HG03108 (cell line): Measurements from ENCODE around the gene ABAT.

Experiments used
- ATAC-seq: cut with Tn5 transposase; IDR thresholded peaks from one replicate; pipeline ENCODE4 v1.9.1; 2021; ENCODE audit warnings: moderate library complexity; ENCODE audit not compliant: unreplicated experiment

Gene ABAT

DNA sequence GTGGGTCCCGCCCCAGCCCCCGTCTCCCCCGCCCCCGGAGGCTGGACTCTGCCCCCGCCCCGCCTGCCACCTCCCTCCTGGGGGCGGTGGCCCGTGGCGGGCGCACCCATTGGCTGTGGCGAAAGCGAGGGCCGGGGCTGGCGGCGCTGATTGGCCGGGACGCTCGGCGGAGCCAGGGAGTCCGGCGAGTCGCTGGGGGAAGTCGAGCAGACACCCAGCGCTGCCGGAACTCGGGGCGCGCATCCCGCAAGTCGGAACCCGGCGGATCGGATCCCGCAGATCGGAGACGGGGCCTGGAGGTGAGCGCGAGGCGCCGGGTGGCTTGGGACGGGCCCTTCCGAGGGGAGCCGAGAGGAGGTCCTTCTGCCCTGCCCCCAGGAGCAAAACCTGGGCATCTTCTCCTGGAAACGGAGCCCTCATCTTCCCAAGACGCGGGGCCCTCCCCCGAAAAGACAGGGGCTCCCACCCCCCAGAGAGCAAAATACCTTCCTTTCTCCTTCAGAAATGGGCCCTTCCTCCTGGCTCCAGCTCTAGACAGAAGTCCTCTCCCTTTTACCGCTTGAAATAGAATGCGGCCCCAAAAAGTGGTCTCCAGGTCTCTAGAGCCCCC is at the start of gene ABAT:
Gene ABAT, plus strand, starts transcription at position 205 of the 610 bp plus-strand sequence. CDS start 61,123 bp downstream, outside the sequence.
- ATAC-seq: peak; percentile 99

DNA sequence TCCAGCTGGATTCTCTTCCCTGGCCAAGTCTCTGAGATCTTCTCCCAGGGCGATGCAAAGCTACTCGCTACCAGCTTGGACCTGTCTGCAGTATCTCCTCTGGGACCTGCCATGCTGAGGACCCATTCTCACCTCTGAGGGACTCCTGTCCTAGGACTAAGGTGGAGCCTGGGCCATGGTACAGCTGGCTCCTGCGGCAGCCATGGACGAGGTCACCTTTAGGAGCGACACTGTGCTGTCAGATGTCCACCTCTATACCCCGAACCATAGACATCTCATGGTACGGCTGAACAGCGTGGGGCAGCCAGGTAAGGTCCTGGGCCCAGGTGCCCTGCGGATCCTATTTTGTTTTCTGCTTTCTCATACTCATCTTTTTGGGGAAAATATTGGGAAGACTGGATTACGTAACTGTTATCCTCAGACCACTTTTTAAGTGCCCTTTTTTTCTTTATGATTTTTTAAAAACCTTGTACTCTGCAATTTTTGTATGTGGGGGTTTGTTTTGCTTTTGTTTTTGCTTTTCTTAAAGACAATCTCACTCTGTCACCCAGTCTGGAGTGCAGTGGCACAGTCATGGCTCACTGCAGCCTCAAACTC is 48.8 kb upstream of the ABAT start:
- ATAC-seq: no peak

DNA sequence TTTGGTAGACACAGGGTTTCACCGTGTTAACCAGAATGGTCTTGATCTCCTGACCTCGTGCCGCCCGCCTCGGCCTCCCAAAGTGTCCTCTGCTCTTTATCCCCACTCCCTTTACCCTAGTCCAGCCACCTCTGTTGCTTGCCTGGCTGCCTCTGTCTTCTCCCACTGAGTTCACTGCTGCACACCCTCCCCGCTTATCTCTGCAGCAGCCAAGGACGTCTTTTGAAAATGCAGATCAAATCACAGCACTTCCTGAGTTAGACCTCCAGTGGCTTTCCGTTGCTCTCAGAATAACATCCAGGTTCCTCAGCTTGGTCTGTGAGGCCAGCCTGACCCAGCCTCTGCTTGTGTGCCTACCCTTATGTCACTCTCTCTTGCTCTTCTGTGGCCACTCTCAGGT is 47.5 kb upstream of the ABAT start:
- ATAC-seq: no peak

DNA sequence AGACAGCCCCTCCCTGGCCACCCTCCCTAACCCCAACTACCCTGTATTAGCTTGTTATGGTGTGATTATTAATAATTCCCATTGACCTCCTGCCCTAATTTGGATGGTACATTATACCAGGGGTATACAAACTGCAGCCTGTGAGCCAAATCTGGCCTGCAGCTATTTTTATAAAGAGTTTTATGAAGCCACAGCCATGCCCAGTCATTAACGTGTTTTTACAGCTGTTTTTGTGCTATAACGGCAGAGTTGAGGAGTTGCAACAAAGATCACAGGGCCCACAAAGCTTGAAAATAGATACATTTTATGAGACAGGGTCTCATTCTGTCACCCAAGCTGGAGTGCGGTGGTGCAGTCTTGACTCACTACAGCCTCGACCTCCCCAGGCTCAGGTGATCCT is 47.0 kb upstream of the ABAT start:
- no peak for ATAC-seq

DNA sequence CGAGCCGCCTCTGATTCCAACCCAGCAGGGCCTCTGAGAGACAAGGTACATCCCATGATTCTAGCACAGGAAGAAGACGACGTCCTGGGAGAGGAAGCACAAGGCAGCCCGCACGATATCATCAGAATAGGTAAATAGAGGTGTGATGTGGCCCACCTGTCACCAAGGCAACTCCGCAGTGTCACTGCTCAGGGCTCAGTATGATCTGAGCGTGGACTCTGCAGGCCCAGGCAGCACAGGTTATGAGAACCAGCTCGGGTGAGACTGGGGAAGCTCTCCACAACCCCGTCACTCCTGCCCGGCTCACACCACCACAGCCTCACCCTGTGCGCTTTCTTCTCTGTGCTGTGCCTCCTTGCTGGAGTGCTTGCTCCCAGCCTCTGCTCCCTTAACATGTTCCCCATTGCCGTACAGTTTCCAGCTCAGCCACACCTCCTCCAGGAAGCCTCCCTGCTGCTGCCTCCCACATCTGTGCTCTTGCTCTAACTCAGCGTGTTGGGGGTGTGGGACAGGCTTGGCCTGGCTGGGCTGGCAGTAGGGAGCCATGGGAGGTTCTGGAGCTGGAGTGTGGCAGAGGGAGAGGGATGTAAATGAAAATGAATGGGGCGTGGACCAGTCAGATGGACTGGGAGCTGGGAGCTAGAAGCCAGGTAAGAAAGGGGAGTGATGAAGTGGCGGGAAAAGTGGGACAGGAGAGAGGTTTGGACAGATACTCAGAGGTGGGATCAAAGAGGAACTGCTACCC is 45.3 kb upstream of the ABAT start:
- no peak for ATAC-seq

DNA sequence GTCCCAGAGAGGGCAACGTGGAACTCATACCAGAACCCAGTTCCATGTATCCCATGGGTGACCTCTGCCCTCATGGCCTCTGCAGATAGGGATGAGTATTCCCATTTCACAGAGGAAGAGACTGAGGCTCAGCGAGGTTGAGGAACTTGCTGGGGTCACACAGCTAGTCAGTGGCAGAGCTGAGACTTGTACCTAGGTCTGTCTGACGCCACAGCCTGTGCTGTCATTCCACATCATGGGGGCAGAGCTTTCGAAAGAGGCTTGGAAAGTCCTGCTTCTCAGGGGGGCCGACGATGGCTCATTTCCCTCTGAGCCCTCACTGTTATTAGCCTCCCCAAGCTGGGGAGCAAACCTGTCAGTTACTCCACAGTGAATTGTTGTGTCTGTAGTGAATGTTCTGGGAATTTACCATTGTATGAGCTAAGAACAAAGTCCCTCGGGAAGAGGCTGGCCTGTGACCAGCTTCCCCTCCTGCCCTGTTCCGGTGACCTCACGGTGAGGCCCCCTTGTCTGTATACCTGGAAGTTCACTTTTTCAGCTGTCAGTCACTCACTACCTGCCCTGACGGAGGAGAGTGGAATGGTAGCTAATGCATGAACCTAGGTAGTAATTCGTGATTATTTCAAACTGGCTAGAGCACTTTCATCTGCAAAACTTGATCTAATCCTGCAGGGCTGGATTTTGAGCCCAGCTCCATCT is 44.0 kb upstream of the ABAT start:
- no peak for ATAC-seq

DNA sequence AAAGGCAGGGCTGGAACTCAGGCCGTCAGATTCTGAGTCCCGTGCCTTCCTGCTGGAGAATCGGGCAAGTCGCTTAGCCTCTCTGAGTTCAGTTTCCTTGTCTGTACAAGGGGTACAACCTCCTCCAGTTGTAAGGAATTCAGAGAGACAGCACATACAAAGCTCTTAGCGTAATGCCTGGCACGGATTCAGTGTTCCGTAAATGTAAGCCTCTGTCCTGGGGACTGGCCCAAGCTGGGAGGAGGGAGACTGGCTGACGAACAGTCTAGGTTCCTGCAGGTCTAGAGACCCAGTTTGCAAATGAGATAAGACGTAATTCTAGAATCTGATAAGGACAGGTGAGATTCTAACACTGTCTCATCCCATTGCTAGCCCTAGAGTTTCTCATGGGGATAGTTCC is 43.0 kb upstream of the ABAT start:
- no peak for ATAC-seq

DNA sequence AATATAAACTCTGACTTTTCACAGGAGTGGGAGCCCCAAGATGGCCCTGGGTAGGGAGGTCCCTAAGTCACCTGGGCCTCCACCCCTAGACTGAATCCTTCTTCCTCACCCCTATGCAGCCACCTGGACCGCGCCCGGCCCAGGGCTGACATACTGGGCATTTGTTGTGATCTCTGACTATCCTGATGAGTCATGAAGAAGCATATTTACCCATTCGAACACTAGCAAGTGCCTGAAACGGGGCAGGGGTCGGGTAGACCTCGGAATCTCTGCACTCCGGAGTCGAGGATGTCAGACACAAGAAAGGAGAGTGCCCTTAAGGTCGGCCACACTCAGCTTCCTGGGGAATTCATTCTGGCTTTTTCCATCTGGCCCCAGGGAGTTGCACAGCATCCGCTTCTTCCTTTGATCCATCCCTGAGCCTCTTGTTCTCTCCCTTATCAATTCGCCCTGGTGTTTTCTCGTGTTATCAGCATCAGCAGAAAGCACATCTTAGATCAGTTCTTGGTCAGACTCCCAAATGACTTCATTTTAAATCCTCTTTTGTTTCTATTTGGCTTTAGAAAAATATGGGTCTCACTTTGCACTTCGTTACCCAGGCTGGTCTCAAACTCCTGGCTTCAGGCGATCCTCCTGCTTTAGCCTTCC is 42.5 kb upstream of the ABAT start:
- no peak for ATAC-seq

DNA sequence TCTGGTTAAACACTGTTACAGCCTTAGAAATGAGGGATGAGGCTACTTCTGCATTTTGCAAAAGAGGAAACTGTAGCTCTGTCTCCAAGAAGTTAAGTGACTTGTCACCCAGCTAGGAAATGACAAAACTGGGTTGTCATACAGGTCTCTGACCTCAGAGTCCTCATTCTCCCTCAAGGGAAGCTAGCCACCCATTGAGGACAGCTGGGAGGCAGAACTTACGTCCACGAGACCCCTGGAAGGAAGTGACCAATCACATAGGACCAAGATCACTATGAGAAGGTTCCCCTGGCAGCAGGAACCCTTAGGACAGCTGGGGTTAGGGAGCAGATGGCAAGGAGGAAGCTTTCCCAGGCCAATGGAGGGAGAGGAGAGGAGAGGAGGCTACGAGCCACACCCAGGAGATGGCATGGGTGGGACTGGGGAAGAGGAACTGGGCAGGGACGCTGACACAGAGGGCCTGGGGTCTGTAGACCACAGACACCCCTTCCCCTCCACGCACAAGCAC is 41.7 kb upstream of the ABAT start:
- ATAC-seq: no peak

DNA sequence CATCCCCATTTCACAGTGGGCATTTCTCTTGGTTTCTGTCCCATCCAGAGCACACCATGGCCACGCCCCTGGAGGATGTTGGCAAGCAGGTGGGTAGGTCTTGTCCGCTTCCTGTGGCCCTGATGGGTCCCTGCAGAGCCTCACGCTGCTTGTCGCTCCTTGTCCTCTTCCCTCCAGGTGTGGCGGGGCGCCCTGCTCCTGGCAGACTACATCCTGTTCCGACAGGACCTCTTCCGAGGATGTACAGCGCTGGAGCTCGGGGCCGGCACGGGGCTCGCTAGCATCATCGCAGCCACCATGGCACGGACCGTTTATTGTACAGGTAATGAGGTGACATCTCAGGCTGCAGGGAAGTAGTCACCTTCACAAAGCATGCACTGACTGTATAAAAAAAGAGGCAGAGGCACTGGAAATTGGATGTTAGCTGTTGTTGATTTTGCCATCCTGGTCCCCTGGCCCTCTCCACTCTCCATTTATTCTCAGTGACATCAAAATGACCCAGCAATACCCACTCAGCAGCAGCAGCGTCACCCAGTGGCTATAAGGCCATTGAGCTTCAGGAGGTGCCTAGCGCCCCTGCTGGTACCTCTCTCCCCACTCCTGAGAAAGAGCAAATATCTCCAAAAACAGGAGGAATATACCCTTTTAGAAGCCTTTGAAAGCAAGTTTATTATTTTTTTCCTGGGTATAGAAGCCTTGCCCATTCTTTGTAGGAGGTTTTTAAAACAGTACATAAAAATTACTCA is 39.3 kb upstream of the ABAT start:
- no peak for ATAC-seq

DNA sequence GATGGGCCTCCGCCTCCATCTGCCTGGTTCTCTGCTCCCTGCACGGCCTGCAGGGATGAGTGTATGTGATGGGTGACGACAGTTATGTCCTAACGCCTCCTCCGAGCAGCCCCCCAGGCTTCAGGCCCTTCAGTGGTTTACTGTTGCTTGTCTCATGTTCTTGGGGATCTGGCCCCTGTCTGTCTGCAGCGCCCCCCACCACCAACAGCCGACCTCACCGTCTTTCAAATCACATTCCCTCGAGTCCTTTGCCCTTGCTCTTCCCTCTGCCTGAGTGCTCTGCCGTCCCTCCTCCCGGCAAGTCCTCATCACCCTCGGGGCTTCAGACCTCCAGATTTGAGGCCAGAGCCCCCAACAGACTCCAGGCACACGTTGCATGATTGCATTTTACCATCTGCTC is 34.7 kb upstream of the ABAT start:
- no peak for ATAC-seq

DNA sequence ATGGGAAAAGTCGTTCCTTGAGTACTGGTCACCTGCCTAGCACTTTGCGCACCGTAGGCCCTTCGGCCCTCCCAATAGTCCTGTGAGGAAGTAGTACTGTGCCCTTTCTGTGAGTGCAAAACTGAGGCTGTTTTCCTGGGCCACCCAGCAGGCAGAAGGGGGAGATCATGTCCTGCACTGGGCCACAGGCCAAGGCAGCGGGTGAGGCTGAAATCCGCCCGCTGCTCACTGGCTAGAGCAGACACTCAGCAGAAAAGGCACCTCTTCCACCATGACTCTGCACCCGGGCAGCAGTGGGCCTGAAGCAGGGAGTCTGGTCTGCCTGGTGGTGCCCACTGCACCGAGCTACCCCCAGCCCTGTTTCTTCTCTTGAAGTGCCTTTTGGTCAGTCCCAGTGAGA is 32.7 kb upstream of the ABAT start:
- no peak for ATAC-seq

DNA sequence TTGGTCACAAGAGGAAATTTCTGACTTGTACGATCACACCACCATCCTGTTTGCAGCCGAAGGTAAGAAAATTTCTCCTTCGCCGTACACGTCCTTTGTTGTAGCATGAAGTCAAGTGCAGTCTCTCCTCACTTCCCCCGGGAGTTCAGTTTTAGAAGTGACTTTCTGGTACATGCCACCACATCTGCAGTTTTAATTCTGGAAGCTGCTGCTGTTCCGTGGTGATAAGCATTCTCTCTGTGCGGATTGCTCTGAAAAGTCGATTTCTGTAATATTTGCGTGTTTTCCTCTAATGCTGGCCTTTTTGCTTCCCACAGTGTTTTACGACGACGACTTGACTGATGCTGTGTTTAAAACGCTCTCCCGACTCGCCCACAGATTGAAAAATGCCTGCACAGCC is 32.3 kb upstream of the ABAT start:
- no peak for ATAC-seq

DNA sequence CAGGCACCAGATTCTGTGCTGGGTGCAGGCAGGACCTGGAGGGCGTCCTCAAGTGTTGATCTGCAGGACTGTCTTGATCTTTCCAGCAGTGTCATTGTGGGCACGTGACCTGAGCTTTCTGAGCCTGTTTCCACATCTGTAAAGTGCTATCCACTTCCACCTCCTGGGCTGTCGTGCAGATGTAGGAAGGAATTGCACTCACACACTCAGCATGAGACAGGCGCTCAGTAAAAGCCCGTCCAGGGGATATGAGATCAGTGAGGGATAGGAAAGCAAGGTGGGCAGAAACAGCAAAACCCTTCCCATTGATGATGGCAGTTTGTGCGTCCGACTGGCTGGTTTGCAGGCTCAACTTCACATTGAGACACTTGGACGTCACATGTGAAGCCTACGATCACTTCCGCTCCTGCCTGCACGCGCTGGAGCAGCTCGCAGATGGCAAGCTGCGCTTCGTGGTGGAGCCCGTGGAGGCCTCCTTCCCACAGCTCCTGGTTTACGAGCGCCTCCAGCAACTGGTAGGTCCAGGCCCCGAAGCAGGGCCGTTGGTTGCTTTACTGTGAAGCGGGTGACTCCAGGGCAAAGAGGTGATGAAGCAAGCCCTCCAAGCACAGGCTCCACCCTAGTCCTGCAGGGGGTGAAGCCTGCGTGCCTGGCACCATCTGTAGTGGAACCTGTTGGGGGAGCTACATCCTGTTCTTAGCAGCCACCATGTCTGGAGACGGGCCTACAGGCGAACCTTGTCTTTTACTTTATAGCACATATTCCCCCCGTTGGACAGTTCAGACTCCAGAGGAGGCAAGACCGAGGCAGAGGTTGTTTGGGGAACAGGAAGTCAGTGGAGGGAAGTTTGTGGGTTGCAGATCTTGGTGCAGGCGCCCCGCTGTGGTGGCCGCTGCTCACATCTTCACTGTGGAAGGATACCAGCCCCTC is 29.9 kb upstream of the ABAT start:
- ATAC-seq: no peak

DNA sequence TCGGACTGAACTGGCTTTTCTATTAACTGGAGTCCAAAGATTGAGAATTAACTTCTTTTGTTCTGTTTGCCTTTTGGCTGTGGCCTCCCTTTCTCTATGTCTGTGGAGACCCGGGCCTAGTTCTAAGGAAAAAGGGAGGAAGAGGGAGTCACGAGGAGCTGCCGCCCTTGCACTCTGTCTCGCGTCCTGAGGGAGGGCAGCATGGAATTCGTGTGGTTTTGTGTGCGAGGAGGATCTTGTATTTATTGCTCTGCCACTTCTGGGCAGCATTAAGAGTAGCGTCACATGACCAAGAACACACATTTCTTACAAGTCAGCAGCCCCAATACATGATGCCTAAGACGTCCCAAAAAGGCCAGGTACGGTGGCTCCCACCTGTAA is 29.3 kb upstream of the ABAT start:
- ATAC-seq: no peak

DNA sequence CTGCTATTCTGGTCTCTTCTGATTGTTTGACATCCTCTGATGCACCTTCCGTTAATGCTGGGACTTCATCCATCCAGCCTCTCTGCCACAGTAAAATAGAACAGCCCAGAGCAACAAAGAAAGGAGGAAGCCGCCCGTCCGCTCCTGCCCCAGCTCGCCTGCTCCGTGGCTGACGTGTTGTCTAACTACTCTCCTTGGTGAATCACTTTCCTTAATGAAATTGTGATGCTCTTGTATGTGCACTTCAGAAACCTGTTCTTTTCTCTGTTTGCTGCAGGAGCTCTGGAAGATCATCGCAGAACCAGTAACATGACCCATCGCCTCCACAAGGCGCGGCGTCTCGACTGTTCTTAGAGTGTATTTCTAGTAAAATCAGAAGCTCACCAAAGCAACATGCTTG is 28.6 kb upstream of the ABAT start:
- no peak for ATAC-seq

DNA sequence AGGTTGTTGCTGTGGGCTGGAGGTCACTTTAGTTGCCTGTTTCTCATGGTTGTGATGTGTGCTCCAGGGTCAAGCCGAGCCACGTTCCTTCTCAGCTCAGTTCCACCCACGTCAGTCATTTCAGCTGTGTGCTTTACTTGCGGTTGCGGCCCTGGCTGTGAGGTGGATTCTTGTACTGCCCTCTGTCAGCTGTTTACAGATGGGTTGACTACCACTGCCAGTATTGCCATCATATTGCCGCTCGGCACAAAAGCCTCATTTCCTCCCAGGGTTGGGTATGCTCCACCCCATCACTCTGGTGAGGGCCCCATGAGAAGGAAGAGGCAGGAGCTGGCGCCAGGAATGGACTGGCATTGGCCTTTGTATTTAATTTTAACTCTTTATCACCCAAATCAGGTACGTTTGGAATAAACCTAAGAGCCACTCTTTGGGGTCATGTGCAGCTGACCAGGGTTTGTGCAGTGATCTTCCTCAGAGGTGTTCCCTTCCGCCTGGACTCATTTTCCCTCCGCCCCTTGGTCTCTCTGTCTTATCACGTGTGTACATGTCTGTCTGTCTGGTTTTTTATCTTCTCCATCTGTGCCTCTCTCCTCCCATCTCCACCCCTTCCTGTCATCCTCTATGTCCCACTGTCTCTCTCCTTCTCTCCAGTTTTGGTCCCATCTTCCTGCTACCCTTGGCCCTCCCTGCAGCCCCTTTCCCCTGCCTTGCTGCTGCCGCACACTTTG is 27.9 kb upstream of the ABAT start:
- ATAC-seq: no peak

DNA sequence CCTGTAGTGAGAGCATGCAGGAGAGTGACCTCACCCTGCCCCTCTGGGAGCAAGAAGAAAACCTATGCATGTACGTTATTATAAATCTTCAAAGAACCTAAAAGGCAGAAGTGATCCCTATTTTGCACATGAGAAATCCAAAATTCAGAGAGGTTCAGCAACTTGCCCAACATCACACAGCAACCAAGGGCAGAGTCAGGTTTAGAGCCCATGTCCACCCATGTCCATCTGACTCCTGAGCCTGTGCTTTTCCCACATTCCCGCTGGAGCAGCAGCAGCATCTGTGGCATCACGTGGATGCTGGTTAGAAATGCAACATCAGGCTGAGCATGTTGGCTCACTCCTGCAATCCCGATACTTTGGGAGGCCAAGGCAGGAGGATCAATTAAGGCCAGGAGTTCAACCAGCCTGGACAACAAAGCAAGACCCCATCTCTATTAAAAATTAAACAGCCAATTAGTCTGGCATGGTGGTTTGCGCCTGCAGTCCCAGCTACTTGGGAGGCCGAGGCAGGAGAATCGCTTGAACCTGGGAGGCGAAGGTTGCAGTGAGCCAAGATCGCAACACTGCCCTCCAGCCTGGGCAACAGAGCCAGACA is 26.6 kb upstream of the ABAT start:
- ATAC-seq: no peak
